ENCODE measurements around the gene NEDD4.
"Not testable (repeated sequence)": the region's sequence is repeated elsewhere in the genome, so short reads cannot be mapped to it uniquely, and the experiment has no call there.

Gene NEDD4

DNA sequence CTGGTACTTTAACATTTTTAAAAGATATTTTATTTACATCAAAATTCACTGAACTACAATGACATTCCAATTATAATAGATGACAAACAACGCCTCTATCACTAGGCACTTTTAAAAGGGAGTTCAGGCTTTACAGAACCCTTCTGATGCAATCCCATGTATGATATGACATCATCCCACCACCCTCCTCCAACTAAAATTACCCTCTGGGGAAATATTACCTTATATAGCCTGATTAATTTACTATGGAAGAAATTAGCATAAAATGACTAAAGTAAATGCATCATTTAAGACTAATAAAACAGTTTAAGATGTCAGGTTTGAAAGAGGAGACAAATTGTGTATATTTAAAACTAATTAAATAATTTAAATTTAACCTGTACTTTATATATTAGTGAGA lies 10.4 kb upstream of the NEDD4 start:
- DNase-seq, result not testable (repeated sequence)

DNA sequence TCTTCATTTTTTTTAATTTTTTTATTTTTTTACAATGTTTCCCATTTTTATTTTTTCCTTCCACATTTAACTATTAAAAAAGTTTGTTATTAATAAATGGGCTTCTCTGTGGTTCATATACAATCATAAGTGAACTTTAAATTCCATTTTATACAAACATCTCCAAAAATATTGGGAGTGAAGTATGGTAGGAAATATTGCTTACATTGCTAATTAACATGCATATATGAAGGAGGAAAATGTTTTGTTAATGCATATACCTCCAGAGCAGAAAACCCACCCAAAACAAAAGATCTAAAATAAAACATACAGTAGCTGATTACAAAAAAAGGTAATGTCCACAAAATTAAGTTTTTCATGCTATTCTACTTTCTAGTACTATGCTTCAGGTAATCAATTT lies 9.9 kb upstream of the NEDD4 start:
- not testable (repeated sequence) for DNase-seq

GRCh38 chr15:56001471-56002078 lies 8.2 kb upstream of the NEDD4 start:
- DNase-seq, result no peak

GRCh38 chr15:55999658-56000057 lies 6.2 kb upstream of the NEDD4 start:
- DNase-seq, result no peak

DNA sequence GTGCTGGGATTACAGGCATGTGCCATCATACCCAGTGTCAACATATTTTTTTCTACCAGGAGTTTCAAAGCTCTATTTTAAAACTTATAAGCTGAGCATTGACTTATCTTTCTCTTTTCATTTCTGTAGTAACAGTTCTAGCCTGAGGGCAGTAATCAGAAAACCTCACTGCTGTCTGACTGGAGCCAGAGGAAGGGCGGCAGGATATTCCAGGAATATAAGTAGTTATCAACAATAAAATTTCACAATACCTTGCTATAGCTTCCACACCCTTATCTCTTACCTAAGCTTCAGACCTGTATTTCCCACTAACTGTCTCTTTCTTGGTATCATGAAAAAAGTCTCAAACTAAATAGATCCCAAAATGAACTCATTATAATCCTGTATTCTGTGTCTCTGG lies 5.1 kb upstream of the NEDD4 start:
- DNase-seq, result no peak

DNA sequence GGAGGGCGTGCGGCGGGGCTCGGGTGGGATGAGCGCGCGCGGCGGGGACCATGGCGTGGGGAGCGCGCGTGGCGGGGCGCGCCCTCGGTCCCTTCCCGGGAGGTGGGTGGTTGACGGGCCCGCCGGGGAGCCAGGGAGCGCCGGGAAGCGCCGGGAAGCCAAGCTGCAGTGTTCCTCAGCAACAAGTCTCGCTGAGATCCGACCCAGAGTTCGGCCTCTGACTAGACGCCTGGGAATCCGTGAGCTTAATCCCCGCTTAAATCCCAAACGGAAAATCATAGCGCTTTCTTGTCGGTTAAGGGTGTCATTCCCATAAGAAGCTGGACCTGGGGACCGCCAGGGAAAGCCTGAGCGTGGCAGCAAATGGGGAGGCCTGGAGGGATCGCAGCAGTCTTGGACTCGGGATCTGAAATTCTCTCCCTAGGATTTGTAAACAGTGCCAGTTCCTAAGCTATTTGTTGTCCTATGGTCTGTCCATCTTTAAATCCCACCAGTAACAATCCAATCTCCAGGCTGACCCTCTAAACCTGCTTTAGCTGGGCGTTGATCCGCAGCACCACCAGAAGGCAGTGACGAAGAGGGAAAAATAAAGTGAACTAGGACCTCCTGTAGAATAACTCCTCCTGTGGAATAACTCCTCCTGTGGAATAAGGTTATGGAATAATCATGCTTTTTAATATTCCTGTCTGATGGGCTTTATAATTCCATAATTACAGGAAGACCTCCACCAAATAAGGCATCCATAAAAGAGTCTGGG lies 570 bp upstream of the NEDD4 start:
- no peak for DNase-seq

GRCh38 chr15:55992769-55993110 lies 672 bp downstream of the NEDD4 start:
- no peak for DNase-seq

- DNase-seq, result no peak
Observed at GRCh38 chr15:55991802-55992768, 1.3 kb downstream of the NEDD4 start.

DNA sequence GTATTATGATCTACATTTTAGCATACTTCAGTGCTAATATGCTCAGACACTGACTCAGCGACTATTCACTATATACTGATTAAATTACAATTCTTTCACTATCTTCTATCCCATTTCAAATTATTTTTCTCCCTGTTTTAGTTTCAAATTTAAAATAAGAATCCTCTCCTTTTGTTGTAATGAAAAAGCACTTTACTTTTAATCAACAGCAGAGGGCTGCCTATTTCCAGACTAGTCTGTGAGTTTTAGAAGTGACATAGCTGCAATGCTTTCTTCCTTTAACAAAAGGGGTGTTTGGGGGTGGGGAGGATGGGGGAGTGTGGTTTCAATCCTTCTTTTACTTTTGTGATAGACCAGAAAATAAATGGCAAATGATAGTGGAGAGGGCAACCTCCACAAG lies 2.4 kb downstream of the NEDD4 start:
- DNase-seq, result no peak

DNA sequence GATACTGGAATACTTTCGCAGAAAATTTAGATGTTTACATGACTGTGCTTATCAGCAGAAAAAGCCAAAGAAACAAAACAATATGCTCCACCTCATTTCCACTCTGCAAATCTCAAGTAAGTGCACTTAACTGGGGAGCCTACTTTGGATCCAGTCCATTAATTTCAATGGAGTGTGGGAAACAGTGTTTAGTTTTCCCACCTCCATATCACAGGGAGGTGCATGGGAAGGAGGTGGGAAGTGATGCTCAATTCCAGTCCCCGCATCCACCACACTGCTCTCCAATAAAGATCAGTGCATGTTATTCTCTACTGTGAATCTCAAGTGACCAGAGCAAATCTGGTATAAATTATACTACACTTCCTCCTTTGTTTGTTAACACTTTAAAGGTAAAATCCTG lies 2.9 kb downstream of the NEDD4 start:
- no peak for DNase-seq

DNA sequence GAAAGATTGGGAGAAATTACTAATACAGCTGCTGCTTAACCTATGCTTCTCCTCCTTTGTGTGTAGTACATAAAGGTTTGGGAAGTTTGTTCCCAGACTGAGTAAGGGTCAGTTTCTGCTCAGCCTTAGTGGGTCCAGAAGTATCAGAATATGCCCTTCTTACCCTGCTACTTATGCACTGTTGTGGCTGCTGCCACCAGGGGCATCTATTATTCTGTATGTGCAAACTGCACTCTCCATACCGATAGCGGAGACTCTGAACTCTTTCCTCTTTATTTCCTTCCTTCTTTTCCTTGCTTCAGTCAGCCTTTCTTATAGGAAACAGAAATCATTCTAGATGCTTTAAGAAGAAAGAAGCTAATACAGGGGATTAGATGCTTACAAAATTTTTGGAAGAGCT lies 4.0 kb downstream of the NEDD4 start:
- no peak for DNase-seq

DNA sequence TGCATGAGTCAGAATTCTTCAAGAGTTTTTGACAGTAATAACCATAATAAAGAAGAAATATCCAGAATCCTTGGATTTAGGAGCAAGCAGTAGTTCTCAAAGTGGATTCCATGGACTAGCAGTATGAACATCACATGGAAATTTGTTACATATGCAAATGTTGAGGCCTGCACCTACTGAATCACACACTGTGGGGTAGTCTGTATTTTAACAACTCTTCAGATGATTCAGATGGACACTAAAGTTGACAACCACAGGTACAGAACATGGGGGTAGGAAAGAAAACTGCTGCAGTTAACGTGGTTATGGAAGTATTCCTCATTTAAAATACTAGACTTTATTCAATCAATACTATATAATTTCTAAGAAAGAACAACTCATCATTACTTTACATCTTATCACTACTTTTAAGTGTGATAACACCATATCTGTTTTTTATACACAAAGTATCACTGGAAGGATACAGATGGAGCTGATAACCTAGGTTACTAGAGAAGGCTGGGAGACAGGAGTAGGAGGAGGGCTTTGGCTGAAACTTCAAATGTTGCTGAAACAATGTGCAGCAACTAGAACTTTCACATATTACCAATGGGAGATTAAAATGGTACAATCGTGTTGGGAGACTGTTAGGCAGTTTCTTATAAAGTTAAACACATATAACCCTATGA lies 11.7 kb downstream of the NEDD4 start:
- no peak for DNase-seq

DNA sequence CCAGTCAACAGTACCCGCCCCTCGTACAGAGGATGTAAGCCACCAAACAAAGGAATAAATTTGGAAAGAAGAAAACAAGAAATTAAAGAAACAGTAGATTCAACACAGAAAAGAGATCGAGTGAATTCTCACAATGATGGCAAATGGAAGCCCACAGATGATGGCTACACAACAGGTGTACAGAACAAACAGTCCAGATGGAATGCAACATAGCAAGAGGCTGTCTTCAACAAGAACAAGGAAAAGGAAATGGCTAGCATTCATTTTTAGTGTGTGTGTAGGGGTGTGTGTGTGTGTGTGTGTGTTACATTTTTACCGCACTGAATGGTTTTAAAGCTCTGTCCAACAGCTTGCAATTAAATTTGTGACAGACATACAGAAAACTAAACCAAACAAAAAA lies 12.9 kb downstream of the NEDD4 start:
- no peak for DNase-seq

- no peak for DNase-seq
Observed at GRCh38 chr15:55977231-55977630, 16.2 kb downstream of the NEDD4 start.

GRCh38 chr15:55970286-55970685 lies 23.1 kb downstream of the NEDD4 start:
- no peak for DNase-seq

DNA sequence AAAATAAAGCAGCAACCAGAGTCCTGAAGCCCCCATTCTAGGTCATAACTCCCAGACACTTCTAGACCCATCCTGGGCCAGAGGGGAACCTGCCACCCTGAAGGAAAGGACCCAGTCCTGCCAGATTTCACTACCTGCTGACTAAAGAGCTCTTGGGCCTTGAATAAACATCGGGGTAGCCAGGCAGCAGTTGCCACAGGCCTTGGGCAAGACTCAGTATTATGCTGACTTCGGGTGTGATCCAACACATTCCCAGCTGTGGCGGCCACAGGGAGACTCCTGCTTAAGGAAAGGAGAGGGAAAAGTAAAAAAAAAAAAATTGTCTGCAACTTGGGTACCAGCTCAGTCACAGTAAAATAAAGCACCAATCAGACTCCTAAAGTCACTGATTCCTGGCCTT lies 23.8 kb downstream of the NEDD4 start:
- no peak for DNase-seq

GRCh38 chr15:55968923-55969322 lies 24.5 kb downstream of the NEDD4 start:
- no peak for DNase-seq

GRCh38 chr15:55965091-55965490 lies 28.3 kb downstream of the NEDD4 start:
- DNase-seq, result no peak

DNA sequence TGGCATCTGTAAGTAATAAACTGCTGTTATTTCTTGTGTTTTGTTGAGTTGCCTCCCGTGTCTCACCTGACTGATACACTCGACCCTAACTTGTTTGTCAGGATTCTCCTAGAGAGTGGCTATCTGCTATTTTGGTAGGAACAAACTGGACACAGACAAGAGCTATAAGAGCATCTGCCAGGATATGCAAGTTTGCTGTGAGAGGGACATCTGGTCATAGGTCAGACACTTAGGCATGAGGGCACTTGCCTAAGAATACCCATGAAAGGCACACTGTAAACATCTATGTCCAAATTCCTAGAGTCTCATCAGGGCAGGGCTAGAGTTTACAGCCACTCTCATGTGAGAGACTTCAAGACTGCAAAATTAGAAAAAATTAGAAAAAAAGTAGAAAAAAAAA lies 32.5 kb downstream of the NEDD4 start:
- DNase-seq, result no peak

GRCh38 chr15:55959744-55960447 lies 33.5 kb downstream of the NEDD4 start:
- no peak for DNase-seq

GRCh38 chr15:55958349-55958748 lies 35.1 kb downstream of the NEDD4 start:
- DNase-seq, result no peak

DNA sequence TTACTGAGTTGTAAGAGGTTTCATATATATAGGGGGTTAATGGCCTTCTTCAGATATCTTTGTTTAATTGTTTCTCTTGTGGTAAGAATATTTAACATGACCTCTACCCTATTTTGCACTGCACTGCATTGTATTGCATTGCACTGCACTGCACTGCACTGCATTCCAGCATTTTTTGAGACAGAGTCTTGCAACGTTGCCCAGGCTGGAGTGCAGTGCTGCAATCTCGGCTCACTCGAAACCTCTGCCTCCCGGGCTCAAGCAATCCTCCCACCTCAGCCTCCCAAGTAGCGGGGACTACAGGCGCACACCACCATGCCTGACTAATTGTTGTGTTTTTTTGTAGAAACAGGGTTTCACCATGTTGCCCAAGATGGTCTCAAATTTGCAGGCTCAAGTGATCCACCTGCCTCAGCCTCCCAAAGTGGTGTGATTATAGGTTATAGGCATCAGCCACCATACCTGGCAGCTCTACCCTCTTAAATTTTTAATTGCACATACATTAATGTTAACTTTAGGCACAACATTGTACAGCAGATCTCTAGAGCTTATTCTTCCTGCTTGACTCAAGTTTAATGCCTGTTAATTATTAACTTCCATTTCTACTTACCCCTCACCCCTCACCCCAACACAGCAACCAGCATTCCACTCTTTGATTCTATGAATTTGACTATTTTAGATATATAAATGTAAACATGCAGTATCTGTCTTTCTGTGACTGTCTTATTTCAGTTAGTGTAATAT lies 38.4 kb downstream of the NEDD4 start:
- DNase-seq, result no peak
